Stimulated activated CD4-positive, alpha-beta T cell treated with anti-CD3 and anti-CD28 coated beads, TNF-alpha, amount 100 ng/mL, for 4 hours (primary cell): ENCODE data around the gene MMS19.
"Not testable (repeated sequence)": the region's sequence is repeated elsewhere in the genome, so short reads cannot be mapped to it uniquely, and the experiment has no call there.

Experiments
- DNase-seq, 3 experiments: peaks; one replicate each; pipeline ENCODE4 v3.0.0-alpha.2; 2020; ENCODE audit warnings: low read depth in 3 of 3

Gene MMS19

DNA sequence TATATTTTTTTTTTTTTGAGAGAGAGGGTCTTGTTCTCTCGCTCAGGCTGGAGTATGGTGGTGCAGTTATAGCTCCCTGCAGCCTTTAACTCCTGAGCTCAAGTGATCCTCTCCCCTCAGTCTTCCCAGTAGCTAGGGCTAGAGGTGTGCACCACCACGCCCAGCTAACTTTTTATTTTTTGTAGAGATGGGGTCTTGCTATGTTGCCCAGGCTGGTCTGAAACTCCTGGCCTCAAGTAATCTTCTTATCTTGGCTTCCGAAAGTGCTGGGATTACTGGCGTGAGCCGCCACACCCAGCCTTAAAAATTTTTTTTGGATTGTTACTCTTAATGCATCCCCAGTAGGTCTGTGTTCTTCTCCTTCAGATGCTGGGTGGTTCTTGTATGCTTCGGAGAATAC, 4.7 kb upstream of the MMS19 start:
- no peak for DNase-seq

DNA sequence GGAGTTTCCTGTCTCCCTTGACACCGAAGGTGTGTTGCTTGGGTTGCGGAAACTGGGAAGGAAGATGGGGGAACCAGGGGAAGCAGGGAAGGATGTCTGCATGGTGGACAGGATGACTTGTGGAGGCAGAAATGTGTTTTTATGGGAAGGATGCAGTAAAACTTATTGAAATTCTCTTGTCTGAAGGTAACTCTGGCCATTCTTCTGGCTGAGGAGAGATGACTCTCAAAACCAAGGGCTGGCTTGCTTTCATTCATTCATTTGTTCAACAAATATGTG, 2.0 kb upstream of the MMS19 start:
- no peak for DNase-seq

DNA sequence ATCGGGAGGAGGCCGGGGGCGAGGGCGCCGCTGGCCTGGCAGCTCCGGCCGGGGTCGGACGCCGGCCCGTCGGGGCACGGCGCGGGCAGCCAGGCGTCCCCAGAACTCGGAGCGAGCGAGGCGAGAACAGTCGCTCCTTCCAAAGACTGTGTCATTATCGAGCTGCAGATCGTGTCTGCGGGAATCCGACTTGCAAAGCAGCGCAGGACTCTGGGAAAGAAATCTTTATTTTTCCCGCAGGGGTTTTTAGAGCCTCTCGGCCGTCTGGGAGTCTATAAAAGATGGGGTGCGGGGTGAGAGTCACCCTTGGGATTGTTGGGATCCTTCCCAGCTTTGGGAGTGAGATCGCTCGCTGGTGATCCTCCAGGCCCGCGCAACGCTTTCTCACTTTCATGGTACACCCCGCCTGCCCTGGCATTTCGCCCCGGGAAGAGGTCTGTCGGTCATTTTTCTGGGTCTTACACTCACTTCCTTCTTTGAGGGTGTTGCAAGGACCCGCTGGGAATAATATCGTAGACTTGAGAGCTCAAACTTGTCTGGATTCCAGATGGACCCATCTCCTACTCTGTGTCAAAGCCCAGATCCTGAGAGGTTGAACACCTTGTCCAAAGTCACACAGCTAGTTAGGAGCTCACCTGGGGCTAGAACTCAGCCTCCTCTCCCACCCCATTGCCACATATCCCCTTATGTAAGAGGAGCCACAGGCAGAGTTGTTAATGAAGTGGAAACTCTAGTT, 1.5 kb upstream of the MMS19 start:
- DNase-seq: peak in 1 of 3 experiments; percentile 2

DNA sequence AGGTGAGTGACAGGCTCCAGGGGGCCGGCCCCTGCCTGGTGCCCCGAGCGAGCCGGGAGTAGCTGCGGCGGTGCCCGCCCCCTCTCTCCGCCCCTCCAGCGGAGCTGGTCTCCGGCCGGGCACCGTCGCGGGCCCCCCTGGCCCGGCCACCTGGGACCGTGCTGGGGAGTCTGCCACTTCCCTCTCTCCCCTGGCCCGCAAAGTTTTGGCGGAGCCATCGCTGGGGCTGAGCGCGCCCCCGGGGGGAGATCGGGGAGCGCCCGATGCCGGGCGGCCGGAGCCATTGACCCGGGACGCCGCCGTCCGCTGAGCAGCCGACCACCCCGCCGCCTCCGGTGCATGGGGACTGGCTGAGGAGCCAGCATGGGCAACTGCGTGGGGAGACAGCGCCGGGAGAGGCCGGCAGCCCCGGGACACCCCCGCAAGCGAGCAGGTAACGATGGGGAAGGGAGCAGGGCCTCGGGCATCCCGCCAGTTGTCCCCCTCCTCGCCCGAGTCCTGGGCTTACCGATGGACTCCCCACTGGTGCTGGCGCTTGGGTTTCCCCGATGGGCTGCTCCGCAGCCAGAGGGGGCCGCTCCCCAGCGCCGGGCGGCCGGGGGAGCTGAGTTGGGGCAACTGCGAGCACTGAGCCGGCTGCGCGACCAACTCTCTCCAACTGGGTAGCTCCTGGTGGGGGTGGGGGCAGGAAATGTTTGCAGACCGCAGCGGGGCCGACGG, 779 bp upstream of the MMS19 start, which contains the start of gene UBTD1:
Gene UBTD1, plus strand, starts transcription at position 84 of the 720 bp plus-strand sequence. Its CDS starts 280 bp downstream, at position 364.
- peak in 2 of 3 experiments; percentile 14 to 38 for DNase-seq

DNA sequence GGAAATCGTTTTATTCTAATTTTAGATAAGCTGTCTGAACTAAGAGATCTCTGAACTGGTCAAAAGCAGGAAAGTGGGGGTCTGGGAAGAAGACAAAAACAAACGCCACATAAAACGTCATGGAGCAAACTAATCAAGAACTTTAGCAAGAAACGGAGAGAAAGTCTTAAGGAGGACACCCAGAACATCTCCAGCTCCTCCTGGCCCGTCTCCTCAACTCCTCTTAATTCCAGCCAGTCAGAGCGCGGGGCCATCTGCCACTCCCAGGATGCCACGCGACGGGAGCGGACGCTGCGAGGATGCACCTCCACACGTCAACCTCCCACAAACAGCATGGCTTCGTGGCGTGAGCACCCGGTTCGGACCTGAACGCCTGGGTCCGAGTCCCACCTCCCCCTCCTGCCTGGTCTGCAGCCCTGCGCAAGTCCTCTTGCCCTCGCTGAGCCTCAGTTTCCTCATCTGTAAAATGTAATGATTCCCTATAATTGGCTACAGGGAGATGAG, 598 bp downstream of the MMS19 start:
- peak; percentile 44 to 52 (median 46) for DNase-seq

DNA sequence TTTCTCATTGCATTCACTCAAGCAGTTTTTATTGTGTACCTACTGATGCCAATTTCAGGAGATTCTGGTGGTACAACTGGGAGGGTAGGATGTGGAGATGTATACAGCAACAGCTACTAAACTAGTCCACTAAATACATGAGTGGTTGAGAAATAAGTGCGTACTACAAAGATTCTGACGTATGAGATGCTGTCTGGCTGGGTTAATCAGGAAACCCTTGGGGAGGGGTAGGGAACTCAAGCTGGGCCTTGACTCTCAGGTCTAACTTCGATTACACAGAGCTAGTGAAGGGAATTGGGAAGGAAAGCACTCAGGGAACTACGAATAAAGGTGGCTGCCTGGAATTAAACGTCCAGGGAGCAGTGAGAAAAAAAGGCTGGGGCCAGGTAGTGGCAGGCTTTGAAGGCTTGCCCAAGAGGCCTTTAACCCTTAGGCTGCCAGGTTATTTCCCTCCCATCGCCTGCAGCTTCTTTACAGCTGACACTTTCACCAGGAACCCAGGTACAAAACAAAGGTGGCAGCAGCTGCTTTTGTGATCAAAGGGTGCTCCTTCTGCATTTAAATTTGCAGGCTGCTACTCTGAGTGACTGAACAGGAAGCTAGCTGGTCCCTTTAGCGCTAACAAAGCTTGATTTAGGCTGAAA, 3.2 kb downstream of the MMS19 start:
- DNase-seq: no peak

DNA sequence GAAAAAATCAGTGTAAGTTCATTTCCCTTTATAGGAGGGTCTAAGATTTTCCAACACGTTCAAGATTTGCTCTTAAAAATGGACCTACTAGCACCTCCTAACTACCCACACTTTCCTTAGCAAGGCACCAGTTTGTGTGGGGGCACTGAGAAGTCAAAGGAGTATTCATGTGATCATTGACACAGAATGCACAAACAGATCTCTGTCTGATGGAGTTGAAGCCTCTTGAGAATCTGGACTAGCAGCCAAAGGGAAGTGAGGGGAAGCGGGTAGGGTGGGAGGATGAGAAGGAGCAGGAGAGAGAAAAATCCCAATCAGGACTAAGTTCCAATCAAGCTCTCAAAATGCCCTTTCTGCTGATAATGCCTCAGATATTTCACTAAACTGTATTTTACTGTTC, 4.1 kb downstream of the MMS19 start:
- DNase-seq: no peak

DNA sequence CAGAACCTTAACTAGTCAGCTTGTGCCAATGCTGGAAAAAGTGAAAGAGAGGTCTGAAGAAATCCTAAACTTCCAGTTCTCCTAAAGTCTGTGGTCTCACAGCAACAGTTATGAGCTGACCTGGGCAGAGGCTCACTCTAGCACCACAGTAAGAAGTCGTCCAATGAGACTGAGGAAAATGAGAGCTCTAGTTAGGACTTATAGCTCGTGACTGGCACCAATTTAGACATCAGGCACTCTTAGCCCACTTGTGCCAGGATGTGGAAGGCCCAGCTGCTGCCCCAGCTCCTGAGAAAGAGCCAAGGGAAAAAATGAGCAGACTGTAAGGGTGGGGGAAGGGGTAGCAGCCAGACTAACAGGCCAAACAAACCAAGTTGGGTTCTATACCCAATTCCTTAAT, 7.6 kb downstream of the MMS19 start:
- no peak for DNase-seq

DNA sequence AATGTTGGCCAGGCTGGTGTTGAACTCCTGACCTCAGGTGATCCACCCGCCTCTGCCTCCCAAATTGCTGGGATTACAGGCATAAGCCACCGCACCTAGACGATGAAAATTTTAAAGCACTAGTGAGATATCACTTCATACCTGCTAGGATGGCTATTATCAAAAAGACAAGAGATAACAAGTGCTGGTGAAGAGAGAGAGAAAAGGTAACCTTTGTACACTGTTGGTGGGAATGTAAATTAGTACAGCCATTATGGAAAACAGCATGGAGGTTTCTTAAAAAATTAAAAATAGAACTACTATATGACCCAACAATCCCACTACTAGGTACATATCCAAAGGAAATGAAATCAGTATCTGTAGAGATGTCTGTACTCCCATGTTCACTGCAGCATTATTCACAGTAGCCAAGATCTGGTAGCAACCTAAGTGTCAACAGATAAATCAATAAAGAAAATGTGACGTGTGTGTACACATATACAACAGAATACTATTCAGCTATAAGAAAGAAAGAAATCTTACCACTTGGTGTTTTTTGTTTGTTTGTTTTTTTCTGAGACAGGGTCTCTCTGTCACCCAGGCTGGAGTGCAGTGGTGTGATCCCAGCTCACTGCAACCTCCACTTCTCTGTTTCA, 12.5 kb downstream of the MMS19 start:
- no peak for DNase-seq

DNA sequence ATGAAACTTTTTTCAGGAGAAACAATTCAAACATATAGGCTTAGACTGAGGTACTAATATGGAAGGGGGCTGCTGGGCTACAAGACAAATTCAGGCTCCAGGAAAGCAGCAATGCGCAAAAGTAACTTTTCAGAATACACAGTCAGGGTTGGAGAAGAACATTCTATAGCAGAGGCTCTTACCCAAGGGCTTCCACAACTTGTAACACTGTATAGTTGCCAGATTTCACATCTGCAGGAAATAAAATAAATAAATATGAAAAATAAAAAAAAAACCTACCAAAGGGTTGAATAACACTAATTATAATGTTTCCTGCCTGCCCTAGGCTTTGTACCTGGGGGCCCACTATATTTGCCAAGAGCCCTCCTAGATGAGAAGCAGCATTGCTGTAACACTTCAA, 14.3 kb downstream of the MMS19 start:
- DNase-seq: no peak

DNA sequence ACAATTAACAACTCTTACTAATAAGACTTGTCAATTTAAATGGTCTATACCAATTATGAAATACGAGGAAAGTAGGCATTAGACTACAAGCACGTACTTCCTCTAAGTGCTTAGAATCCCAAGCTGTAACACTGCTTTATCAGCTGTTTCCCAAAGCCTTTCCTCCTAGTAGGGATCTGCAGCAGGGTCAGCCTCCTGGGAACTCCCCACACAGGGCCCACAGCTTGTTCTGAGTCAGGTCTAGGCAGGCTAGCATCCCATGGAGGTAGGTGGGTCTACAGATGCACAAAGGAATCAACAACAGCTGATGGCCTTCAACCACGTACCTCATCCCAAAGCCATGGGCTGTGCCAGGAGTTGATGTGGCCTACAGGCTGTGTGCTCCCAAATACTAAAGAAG, 14.7 kb downstream of the MMS19 start:
- no peak for DNase-seq

DNA sequence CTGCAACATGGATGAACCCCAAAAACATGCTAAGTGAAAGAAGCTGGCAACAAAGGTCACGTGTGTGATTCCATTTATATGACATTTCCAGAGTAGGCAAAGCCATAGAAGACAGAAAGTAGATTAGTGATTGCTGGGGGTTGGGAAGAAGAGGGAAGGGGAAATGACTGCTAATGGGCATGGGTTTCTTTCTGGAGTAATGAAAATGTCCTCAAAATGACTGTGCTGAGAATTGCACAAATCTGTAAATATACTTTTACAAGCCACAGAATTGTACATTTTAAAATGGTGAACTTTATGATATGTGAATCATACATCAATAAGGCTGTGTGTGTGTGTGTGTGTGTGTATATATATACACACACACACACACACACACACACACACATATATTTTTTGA, 15.8 kb downstream of the MMS19 start:
- no peak for DNase-seq

DNA sequence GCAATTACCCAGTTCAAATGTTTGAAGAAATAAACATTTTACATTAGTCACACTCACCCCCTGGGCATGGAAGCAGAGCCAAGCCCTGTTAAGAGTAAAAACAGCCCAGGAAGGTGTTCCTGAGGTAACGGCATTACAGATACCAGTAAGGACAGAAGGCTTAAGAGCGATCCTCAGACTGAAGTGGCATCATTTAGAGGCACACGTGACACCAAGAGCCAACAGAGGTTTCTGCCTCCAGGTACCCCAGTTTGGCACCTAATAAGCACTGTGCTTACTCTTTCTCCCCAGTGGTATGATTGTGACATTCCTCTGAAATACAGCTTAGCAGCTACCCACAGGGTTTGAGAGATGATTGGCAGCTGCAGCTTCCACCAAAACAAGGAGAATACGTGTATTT, 17.2 kb downstream of the MMS19 start:
- DNase-seq: no peak

DNA sequence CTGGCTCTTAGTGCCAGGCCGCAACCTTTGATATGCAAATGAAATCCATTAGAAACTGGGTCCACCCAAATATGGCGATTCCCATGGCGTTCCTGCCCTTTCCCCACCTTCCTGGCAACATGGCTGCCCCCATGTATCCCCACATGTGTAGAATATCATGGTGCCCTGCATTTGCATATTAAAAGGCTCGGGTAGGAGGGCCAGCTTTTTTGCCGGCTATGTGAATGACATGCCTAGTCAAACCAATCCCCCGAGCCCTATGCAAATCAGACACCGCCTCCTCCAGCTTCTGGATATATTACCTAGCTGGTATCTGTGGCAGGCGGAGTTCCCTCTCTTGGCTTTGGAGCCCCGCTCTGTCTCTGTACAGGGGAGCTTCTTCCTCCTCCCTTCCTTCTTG, 18.3 kb downstream of the MMS19 start:
- DNase-seq: no peak

DNA sequence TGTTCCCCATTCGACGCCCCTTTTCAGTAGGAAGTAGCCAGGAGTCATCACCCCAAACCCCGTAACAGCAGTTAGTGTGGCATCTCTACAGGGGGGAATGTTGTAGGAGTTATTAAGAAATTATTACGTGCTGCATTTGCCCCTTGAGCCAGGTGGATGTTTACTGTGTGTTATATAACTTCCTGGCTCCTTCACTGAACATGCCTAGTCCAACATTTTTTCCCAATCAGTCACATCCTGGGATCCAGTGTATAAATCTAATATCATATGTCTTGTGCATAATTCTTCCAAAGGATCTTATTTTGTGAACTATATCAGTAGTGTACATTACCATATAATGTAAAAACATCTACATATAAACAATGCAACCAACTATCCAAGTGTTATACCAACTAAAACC, 18.8 kb downstream of the MMS19 start:
- not testable (repeated sequence) for DNase-seq

DNA sequence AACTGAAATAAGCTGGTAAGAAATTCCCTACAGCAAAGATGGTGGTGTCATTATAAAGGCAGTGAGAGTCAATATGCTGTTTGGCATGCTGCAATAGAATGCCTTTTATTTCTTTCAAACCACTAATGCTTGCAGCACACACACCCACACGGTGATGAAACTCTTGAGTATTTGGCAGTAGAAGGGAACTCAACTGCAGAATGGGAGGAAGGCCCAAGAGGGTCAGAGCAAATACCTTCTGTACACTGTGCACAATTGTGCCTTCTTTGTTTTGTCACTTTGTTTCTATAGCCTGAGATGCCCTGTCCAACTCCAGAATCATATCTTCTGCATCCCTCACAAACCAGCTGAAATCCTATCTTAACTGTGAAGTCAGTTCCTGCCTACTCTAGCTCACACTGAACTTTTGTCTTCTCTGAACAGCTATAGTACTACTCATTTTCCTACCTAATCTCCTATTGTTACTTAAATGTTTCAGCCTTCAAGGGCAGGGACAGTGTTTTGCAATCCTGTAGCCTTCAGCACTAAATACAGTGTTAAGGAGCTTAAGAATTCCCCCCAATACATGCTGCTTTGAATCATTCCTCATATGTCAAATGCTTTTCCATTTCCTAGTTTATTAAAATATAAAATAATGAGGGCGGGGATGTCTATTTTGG, 22.2 kb downstream of the MMS19 start:
- no peak for DNase-seq

DNA sequence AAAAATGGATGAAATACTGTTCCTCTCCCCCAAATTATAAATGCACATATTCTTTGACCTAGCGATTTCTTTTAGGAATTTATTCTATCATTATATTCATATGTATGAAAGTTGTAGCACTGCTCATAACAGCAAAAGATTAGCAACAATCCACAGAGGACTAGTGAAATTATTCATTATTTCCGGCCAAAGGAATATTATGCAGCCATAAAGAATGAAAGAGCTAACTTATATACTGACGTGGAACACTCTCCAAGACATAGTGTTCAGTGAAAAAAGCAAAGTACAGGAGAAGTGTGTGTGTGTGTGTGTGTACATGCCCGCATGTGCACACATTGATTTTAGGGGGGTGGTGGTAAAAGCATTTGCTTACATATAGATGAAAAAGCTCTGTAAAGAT, 23.3 kb downstream of the MMS19 start:
- DNase-seq: no peak

DNA sequence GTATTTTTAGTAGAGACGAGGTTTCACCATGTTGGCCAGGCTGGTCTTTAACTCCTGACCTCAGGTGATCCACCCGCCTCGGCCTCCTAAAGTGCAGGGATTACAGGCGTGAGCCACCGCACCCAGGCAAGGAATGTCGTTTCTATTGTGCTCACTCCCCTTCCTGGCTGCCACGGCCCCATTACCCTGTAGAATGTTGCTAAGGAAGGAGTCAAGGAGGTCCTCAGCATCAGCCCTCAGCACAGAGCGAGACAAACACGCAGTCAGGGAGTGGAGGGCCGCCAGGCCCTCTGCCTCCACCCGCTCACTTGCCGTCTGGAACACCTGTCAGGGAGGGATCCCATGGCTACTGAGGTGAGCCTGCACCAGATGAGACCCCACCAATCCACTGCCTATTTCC, 29.4 kb downstream of the MMS19 start:
- not testable (repeated sequence) for DNase-seq

DNA sequence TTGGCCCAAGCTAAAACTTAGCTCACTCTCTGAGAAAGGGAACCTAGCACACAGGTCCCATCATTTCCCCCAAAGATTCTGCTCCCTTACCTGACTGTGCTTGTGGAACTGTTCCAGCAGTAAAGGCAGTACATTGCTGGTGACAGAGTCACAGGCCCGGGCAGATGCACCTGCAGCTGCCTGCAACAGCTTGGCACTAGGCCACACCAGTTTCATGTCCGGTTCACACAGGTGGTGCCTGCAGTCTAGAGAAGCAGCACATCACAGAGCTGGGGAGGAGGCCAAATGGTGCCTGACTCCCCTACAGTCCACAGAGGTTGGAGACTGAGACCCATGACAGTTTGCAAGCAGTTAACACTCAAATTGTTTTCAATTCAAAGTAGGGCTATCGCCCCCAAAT, 30.1 kb downstream of the MMS19 start:
- DNase-seq: no peak

DNA sequence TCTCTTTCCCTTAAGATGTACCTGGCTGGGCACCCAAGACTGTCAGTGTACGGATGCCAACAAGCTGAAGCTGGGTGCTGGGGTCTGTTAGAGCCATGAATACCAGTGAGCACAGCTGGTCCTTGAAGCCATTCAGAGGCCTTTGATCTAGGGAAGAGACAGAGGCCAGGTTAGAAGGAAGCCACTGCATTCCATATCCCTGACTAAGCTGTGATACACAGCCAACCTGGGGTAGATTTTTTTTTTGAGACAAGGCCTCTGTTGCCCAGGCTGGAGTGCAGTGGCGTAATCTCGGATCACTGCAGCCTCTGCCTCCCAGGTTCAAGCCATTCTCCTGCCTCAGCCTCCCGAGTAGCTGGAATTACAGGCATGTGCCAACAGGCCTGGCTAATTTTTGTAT, 31.5 kb downstream of the MMS19 start:
- DNase-seq: no peak

DNA sequence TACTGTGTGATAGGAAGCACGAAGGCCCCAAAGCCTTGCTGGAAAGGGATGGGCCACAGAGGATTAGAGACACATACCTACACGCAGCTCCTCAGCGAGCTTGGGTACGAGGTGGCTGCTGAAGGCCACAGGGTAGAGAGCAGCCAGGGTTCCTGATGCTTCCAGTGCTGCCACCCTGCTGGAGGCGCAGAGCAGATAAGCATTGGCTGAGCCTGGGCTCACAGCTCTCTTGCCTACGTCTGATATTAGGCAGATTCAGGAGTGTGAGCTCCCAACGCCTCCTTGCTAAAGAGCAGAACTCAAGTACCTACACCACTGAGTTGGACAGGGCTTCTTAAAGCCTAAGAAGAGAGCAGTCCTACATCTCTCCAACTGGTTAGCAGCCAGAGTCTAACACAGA, 32.2 kb downstream of the MMS19 start:
- no peak for DNase-seq

DNA sequence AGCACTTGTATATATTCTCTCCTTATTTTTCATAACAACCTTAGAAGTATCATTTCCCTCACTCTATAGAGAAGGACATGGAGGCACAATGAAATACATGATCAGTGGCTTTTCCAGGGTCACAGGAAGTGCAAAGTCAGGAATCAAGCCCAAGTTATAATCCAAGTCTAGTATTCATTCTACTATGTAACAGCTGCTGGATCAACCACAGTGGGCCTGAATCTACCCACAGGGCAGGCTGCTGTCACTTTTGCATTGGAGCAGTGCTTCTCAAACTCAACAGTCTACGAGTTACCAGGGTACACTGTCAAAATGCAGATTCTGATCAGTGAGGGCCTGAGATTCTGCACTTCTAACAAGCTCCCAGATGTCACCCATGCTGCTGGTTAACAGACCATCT, 34.0 kb downstream of the MMS19 start:
- no peak for DNase-seq
